HCT116 (cell line): ENCODE measurements around the gene GID4.

Source experiments
- CBX3 ChIP-seq: IDR thresholded peaks from 2 replicates; pipeline ENCODE4 v1.6.1; 2012; ENCODE audit warnings: low read depth
- CEBPB ChIP-seq: IDR thresholded peaks from 2 replicates; pipeline ENCODE4 v1.6.1; 2012; ENCODE audit warnings: low read depth
- CTCF ChIP-seq, 3 experiments: fragments of 200-600 bp in 1 of 3; sonication (generic) in 1 of 3; IDR thresholded peaks in 2 of 3; conservative IDR thresholded peaks in 1 of 3; 2 replicates each; pipeline ENCODE4 v1.5.1; 2012 to 2017; ENCODE audit warnings: low read depth in 2 of 3, low read length in 2 of 3, antibody characterized with exemption in 1 of 3, borderline replicate concordance in 1 of 3, control low read depth in 1 of 3, mild to moderate bottlenecking in 1 of 3, mixed read lengths in 1 of 3, mixed run types in 1 of 3, moderate library complexity in 1 of 3; ENCODE audit not compliant: insufficient read depth in 1 of 3
- EZH2phosphoT487 ChIP-seq: fragments of 200-600 bp; IDR thresholded peaks from 2 replicates; pipeline ENCODE4 v1.6.1; 2018; ENCODE audit warnings: antibody characterized with exemption, borderline replicate concordance
- FOSL1 ChIP-seq: IDR thresholded peaks from 2 replicates; pipeline ENCODE4 v1.6.1; 2012; ENCODE audit warnings: low read depth
- JUND ChIP-seq: IDR thresholded peaks from 2 replicates; pipeline ENCODE4 v1.6.1; 2012
- POLR2A ChIP-seq: IDR thresholded peaks from 2 replicates; pipeline ENCODE4 v1.7.0; 2011; ENCODE audit warnings: borderline replicate concordance; ENCODE audit not compliant: insufficient read depth, insufficient read length; ENCODE audit errors: extremely low read depth
- POLR2AphosphoS5 ChIP-seq: IDR thresholded peaks from 2 replicates; pipeline ENCODE4 v1.6.1; 2011; ENCODE audit warnings: mild to moderate bottlenecking, low read depth, low read length, moderate library complexity
- RAD21 ChIP-seq: IDR thresholded peaks from 2 replicates; pipeline ENCODE4 v1.6.1; 2012; ENCODE audit warnings: low read depth, mild to moderate bottlenecking
- REST ChIP-seq: IDR thresholded peaks from 2 replicates; pipeline ENCODE4 v1.6.1; 2012; ENCODE audit warnings: low read depth
- SIN3A ChIP-seq: IDR thresholded peaks from 2 replicates; pipeline ENCODE4 v1.6.1; 2012; ENCODE audit warnings: low read depth
- SP1 ChIP-seq: IDR thresholded peaks from 2 replicates; pipeline ENCODE4 v1.6.1; 2012; ENCODE audit warnings: low read depth
- ZFX ChIP-seq: fragments of 450-650 bp; IDR thresholded peaks from 2 replicates; pipeline ENCODE4 v1.6.1; 2017
- ZNF274 ChIP-seq: fragments of 200-500 bp; sonication (Bioruptor generic); IDR thresholded peaks from 2 replicates; pipeline ENCODE4 v1.6.1; 2014; ENCODE audit warnings: mild to moderate bottlenecking, low read depth, low read length, inconsistent platforms

DNA sequence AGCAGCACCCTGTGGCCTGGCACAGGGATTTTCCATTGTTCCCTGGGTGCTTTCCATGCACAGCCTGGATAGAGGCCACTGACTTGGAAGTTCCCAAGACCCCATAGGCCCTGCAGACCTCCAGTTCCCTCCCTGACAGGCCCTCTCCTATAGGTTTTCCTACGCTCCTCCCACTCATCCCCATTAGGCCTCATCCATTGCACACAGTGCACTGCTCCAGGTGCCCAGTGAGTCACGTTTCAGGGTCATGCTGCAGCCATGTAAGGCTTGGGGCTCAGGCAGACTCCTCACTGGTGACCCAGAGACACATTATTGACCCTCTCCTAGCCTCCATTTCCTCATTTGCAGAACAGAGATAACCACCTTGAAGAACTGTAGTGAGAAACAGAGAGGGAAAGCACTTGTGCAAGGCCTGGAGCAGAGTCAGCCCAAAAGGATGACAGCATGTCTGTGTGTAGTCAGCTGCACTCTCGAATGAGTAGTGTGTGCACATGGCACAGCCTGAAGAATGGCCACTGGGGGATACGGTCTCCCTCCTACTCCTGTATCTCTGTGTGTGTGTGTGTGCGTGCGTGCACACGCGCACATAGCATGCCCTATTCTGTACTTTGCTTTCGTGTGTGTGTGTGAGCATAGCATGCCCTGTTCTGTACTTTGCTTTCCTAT is 39.7 kb upstream of the GID4 start:
- TF ChIP-seq ZNF274 (no peak), EZH2phosphoT487 (no peak), POLR2AphosphoS5 (no peak), JUND (no peak), POLR2A (no peak), CTCF (IDR thresholded peaks at IDR 0.05 in 2 of 3, conservative IDR thresholded peaks at IDR 0.05 in 1 of 3; ENCODE audit: borderline replicate concordance in 1 of 3, insufficient read depth in 1 of 3, low read depth in 2 of 3, low read length in 2 of 3) (no peak), ZFX (no peak), CBX3 (no peak), RAD21 (no peak), REST (no peak), SIN3A (no peak), CEBPB (no peak), SP1 (no peak), FOSL1 (no peak)
